HepG2 (cell line): ENCODE measurements around the gene CYP19A1. TPM values are rescaled to one million over a fixed set of nuclear protein-coding genes. Genes with fewer than 3 reads are reported as not detected.

Experiments
- ATAC-seq: fragments of 200-7000 bp; cut with Tn5 transposase; 3 replicates; pipeline ENCODE4 v1.9.1; 2020; ENCODE audit warnings: mild to moderate bottlenecking, moderate library complexity
- BruUV-seq: library from RNA; stranded (reverse); fragments of 400-500 nt; replicated peaks from 2 replicates; lab custom pipeline; 2021; lab: Mats Ljungman, UMichigan
- CTCF ChIA-PET: fragments of 300-600 bp; formaldehyde crosslinking; extraction: SDS; loops from one replicate; lab custom pipeline; 2021; ENCODE audit warnings: low total read pairs, inconsistent platforms, low intra/inter-chr PET ratio; lab: Yijun Ruan, JAX
- POLR2A ChIA-PET: fragments of 350-600 bp; sonication (Branson Sonifier 250); formaldehyde crosslinking; loops from one replicate; lab custom pipeline; 2020; ENCODE audit warnings: antibody characterized with exemption, inconsistent platforms; lab: Yijun Ruan, JAX
- DNase-seq: peaks from one replicate; pipeline ENCODE4 v3.0.0-alpha.2; 2015; ENCODE audit warnings: low spot score
- FAIRE-seq: peaks from 3 replicates; lab custom pipeline; 2011; peaks lifted over from hg19 to GRCh38; lab: Jason Lieb, UNC
- H2AFZ ChIP-seq: one replicate; pipeline ENCODE4 v1.6.1; 2011; ENCODE audit warnings: low read length, inconsistent platforms
- H3K27ac ChIP-seq: fragments of 300-600 bp; 3 replicates; pipeline ENCODE4 v1.8.0; 2011; ENCODE audit warnings: mixed run types, mild to moderate bottlenecking, mixed read lengths, low read length, inconsistent platforms; ENCODE audit not compliant: insufficient read depth; ENCODE audit errors: extremely low read length
- H3K27me3 ChIP-seq, 2 experiments: fragments of 200-600 bp in 1 of 2; 2 replicates in 1 of 2; 3 replicates in 1 of 2; pipeline versions ENCODE4 v1.6.0 to v1.8.0; 2011; ENCODE audit warnings: low read length in 2 of 2, mild to moderate bottlenecking in 2 of 2, moderate library complexity in 2 of 2, inconsistent platforms in 1 of 2; ENCODE audit not compliant: insufficient read depth in 2 of 2, control insufficient read depth in 1 of 2
- H3K36me3 ChIP-seq, 2 experiments: fragments of 200-600 bp in 1 of 2; replicated peaks in 1 of 2; 2 replicates in 1 of 2; 3 replicates in 1 of 2; pipeline versions ENCODE4 v1.5.1 to v1.8.0; 2011; ENCODE audit warnings: low read length in 2 of 2, inconsistent platforms in 1 of 2; ENCODE audit not compliant: insufficient read depth in 2 of 2, control insufficient read depth in 1 of 2
- H3K4me1 ChIP-seq: 2 replicates; pipeline ENCODE4 v1.5.1; 2012; ENCODE audit warnings: low read length, inconsistent platforms; ENCODE audit not compliant: insufficient read depth
- H3K4me2 ChIP-seq: 2 replicates; pipeline ENCODE4 v1.6.0; 2011; ENCODE audit warnings: low read depth, low read length, inconsistent platforms
- H3K4me3 ChIP-seq, 3 experiments: fragments of 200-600 bp in 1 of 3; sonication (generic), shearing (Covaris generic) in 1 of 3; replicated peaks in 1 of 3; 2 replicates each; pipeline ENCODE4 v1.5.1; 2011 to 2016; ENCODE audit warnings: low read length in 3 of 3, inconsistent platforms in 2 of 3, low read depth in 2 of 3, mild to moderate bottlenecking in 2 of 3, control low read depth in 1 of 3, mixed read lengths in 1 of 3; ENCODE audit not compliant: insufficient read depth in 1 of 3
- H3K79me2 ChIP-seq: one replicate; pipeline ENCODE4 v1.6.1; 2011; ENCODE audit warnings: low read length, inconsistent platforms; ENCODE audit not compliant: insufficient read depth
- H3K9ac ChIP-seq: 2 replicates; pipeline ENCODE4 v1.6.0; 2011; ENCODE audit warnings: mild to moderate bottlenecking, low read depth, low read length, inconsistent platforms; ENCODE audit not compliant: insufficient read depth
- H3K9me3 ChIP-seq: 2 replicates; pipeline ENCODE4 v1.5.1; 2012; ENCODE audit warnings: mild to moderate bottlenecking, low read length
- H4K20me1 ChIP-seq: 2 replicates; pipeline ENCODE4 v1.6.0; 2011; ENCODE audit warnings: inconsistent platforms, mild to moderate bottlenecking, low read length, moderate library complexity; ENCODE audit not compliant: insufficient read depth
- DRAP1 ChIP-seq: IDR thresholded peaks from 2 replicates; pipeline ENCODE4 v1.6.1; 2016; ENCODE audit warnings: missing genetic modification reagents, missing compliant biosample characterization
- EHMT2 ChIP-seq: fragments of 200-600 bp; sonication (generic); IDR thresholded peaks from 2 replicates; pipeline ENCODE4 v1.7.0; 2017; ENCODE audit warnings: antibody characterized with exemption, low read depth, low read length, borderline replicate concordance
- FOXK2 ChIP-seq: fragments of 450-650 bp; IDR thresholded peaks from 2 replicates; pipeline ENCODE4 v1.6.1; 2016
- THAP11 ChIP-seq: IDR thresholded peaks from 2 replicates; pipeline ENCODE4 v1.6.1; 2016; ENCODE audit warnings: missing biosample characterization, missing genetic modification reagents
- ZBED4 ChIP-seq: sonication (generic); formaldehyde crosslinking; IDR thresholded peaks from 2 replicates; pipeline ENCODE4 v1.4.0; 2020; ENCODE audit warnings: missing genetic modification reagents, borderline replicate concordance
- ZBTB43 ChIP-seq: sonication (generic); formaldehyde crosslinking; conservative IDR thresholded peaks from 2 replicates; pipeline ENCODE4 v1.4.0; 2020; ENCODE audit warnings: missing genetic modification reagents
- ZNF414 ChIP-seq: sonication (generic); formaldehyde crosslinking; IDR thresholded peaks from 2 replicates; pipeline ENCODE4 v1.5.0; 2020; ENCODE audit warnings: missing genetic modification reagents
- ZNF646 ChIP-seq: sonication (generic); formaldehyde crosslinking; IDR thresholded peaks from 2 replicates; pipeline ENCODE4 v1.9.0; 2021; ENCODE audit warnings: mild to moderate bottlenecking, missing genetic modification reagents
- WGBS: methylation state at CpG from one replicate; pipeline ENCODE4 v1.1.6; 2017; ENCODE audit warnings: low lambda C conversion rate; 5-methylcytosine and 5-hydroxymethylcytosine counted together
- in situ Hi-C: cut with HindIII; loops from 2 replicates; pipeline ENCODE4 v1.10.0; 2017; ENCODE audit warnings: low pct_unique_long_range_greater_than_20kb; ENCODE audit not compliant: extremely low pct_ligation_motif_present
- intact Hi-C: fragments of 100-400 bp; cut with micrococcal nuclease; formaldehyde crosslinking; loops from one replicate; pipeline ENCODE4 v1.10.0; 2022; ENCODE audit not compliant: unreplicated experiment
- polyA plus RNA-seq, 8 experiments: library from polyadenylated mRNA; depleted of rRNA in 3 of 8; stranded (reverse) in 7 of 8; unstranded in 1 of 8; fragments of >200 nt; fragmentation: Illumina TruSeq in 4 of 8; extraction: Trizol in 4 of 8; gene quantifications; 2 replicates each; pipeline versions ENCODE4 v1.2.1 to v1.2.3, GENCODE V29; 2011 to 2016; ENCODE audit warnings: low read depth in 4 of 8, missing spikeins in 1 of 8, mixed read lengths in 1 of 8; ENCODE audit not compliant: insufficient read depth in 1 of 8
- total RNA-seq, 5 experiments: library from RNA; depleted of rRNA; stranded (reverse); fragments of >200 nt; fragmentation: Illumina TruSeq; extraction: Trizol; gene quantifications; 2 replicates each; pipeline ENCODE4 v1.2.3, GENCODE V29; 2016; ENCODE audit warnings: low read depth in 1 of 5

The CYP19A1 gene
- total and polyA plus RNA-seq, 2 of the 13 experiments (the other 11 are each of a cell fraction or from before 2014, with no cell fraction given): 10.9 to 23.0 TPM

- no peak for TF ChIP-seq ZBTB43 (CRISPR knock-in tag)
Measured at GRCh38 chr15:51212239-51212638, 126.2 kb downstream of the CYP19A1 start (continued).

- Histone ChIP-seq H3K4me3 (no peak overlapping the region), H3K4me2 (no peak overlapping the region), H3K27ac (no peak overlapping the region), H3K9ac (no peak overlapping the region), H3K36me3 (no peaks in the 10 kb centered on the region), H3K9me3 (no peaks in the 10 kb centered on the region), H3K79me2 (no peaks in the 10 kb centered on the region), H2AFZ (no peak overlapping the region), H3K27me3 (no peaks in the 10 kb centered on the region), H3K4me1 (peaks cover 10% of the 10 kb centered on the region), H4K20me1 (no peaks in the 10 kb centered on the region)
- no peak for DNase-seq
- in situ Hi-C loops (no loop called here), intact Hi-C loops (no loop called here)
- no peak for FAIRE-seq
- WGBS: 98% methylated on average over 3 of the region's 3 CpGs
- ChIA-PET CTCF (no interaction called here), POLR2A (no interaction called here)
- no peak for ATAC-seq
- no TSS peak for BruUV-seq
- no peak for TF ChIP-seq DRAP1 (CRISPR knock-in tag)
- TF ChIP-seq ZNF414 (CRISPR knock-in tag): no peak
- no peak for TF ChIP-seq ZBED4 (CRISPR knock-in tag)
- no peak for TF ChIP-seq ZNF646 (CRISPR knock-in tag)
- no peak for TF ChIP-seq EHMT2
- no peak for TF ChIP-seq THAP11 (CRISPR knock-in tag)
- no peak for TF ChIP-seq FOXK2
Measured at GRCh38 chr15:51205050-51205975, 133.1 kb downstream of the CYP19A1 start.
